ENCODE data around the gene PLEKHG1. TPM values are rescaled to one million over a fixed set of nuclear protein-coding genes. Genes with fewer than 3 reads are reported as not detected.

Gene PLEKHG1
- total RNA-seq, 2 experiments from 2014 or later: 4.4 to 4.5 TPM

DNA sequence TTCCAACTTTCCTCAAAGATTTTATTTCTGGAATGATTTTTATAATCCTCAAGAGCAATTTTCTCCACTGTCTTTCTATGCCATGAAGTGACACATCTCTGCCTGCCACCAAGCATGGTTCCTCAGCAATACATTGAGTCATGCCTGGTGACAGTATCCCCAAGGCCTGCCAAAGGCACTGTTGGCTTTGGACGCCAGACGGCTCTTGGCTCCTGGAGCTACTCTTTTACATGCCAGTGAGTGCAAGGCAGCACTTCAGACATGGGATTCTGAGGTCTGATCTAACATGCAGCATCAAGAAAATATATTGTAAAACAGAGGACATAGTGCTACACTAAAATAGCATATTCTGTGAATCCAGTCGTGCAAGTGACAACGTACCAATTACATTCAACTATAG, 20.1 kb upstream of the PLEKHG1 start:
- DNase-seq: no peak
- Mint-ChIP-seq H3K27me3 (peaks cover 24% of the 10 kb centered on the region), H3K4me3 (no peak overlapping the region), H3K27ac (no peak overlapping the region), H3K9me3 (no peaks in the 10 kb centered on the region), H3K4me1 (no peaks in the 10 kb centered on the region), H3K36me3 (no peaks in the 10 kb centered on the region)

DNA sequence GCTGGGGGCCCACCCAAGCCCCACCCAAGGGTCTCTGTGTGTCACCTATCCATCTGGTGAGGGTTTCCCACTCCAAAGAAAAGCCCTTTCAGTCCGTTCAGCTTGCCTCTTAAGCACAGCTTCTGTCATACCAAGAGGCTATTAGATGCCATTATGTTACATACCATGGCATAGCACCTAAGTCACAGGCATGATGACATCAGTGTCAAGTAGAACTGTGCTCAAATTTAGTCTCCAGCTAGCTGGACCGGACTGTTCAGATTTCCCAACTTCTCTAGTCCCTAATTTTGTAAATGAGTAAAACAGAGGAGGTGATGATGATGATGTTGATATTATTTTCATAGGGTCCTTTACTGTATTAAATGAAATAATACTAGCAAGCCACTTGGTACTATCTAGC, 19.2 kb upstream of the PLEKHG1 start:
- H3K9me3 Mint-ChIP-seq: no peaks in the 10 kb centered on the region
- H3K4me1 Mint-ChIP-seq: no peaks in the 10 kb centered on the region
- H3K4me3 Mint-ChIP-seq: no peak overlapping the region
- H3K27ac Mint-ChIP-seq: no peak overlapping the region
- no peak for DNase-seq
- H3K27me3 Mint-ChIP-seq: peaks cover 25% of the 10 kb centered on the region
- H3K36me3 Mint-ChIP-seq: no peaks in the 10 kb centered on the region

DNA sequence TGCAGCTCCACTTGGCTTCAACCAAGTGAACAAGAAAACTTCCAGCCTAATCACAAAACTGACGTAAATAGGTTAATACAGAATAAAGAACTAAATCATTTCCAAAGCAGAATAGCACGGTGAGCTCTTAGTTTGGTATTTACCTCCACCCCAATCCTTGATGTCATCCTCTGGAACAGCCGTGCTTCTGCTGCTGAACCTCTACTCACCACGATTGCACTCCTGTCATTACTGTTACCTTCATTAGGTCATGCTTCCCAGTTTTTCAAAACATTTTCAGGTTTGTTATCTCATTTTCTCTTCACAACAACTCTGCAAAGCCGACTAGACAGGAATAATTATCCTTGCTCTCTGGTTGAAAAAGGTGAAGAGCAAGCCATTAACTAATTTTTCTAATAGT, 15.6 kb upstream of the PLEKHG1 start:
- H3K9me3 Mint-ChIP-seq: no peaks in the 10 kb centered on the region
- H3K4me3 Mint-ChIP-seq: no peak overlapping the region
- DNase-seq: no peak
- peaks cover 2% of the 10 kb centered on the region for H3K27me3 Mint-ChIP-seq
- H3K27ac Mint-ChIP-seq: no peak overlapping the region
- no peaks in the 10 kb centered on the region for H3K36me3 Mint-ChIP-seq
- H3K4me1 Mint-ChIP-seq: no peaks in the 10 kb centered on the region

DNA sequence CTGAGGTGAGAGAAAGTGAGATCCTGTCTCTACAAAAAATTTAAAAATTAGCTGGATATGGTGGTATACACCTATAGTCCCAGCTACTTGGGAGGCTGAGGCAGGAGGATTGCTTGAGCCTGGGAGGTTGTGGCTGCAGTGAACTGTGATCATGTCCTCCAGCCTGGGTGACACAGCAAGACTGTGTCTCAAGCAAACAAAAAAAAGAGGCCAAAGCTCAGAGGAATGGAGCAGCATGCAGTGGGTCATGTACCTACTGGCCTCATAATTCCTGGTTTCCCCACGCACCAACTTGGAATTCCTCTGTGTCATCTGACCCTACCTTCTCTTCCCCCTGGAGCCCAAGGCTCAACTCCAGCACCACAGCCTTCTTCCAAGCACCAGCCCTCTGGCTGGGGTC, 15.1 kb upstream of the PLEKHG1 start:
- no peak for DNase-seq
- Mint-ChIP-seq H3K4me1 (no peaks in the 10 kb centered on the region), H3K27me3 (peaks cover 2% of the 10 kb centered on the region), H3K36me3 (no peaks in the 10 kb centered on the region), H3K27ac (no peak overlapping the region), H3K9me3 (no peaks in the 10 kb centered on the region), H3K4me3 (no peak overlapping the region)

DNA sequence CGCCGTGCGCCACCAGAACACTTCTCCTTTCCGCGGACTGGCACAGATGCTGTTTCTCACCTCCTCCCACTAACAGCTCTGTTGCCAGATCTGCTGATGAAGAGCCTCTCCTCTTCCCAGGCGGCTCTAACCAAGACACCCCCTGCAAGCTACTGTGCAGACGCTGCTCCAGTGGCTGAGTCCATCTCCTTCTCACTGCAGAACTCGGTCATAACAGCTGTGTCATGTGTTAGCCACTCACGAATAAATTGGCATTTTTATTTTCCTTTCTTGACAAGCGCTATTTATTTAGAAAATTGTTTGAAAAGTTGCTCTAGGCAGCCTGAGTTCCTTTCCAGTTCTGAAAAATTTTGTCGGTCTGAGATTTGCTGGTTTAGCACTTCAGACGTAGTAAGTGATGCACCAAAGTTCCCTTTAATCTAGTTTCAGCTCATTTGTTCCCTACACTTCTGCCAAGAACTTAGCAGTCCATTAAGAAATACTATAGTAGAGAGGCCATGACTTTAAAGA, 12.8 kb upstream of the PLEKHG1 start:
- Mint-ChIP-seq H3K4me3 (no peak overlapping the region), H3K9me3 (no peaks in the 10 kb centered on the region), H3K4me1 (no peaks in the 10 kb centered on the region), H3K36me3 (no peaks in the 10 kb centered on the region), H3K27me3 (peaks cover 6% of the 10 kb centered on the region), H3K27ac (no peak overlapping the region)
- DNase-seq: no peak

DNA sequence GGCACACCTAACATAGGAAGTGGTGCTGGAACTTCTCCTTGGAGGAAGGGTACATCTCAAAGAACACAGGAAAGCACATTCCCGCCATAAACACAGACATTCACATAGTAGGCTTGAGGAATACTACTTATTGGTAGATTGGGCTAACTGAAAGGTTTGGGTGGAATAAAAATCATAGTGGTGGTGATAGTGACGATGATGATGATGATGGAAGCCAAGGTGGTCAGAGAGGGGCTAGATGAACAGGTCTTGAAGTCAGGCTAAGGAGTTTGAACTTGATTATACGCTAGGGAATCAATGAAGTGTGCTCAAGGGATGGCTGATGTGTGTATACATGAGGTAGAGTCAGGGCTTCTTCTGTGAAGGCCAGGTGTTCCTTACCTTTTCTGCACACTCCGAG, 12.0 kb upstream of the PLEKHG1 start:
- no peak for DNase-seq
- Mint-ChIP-seq H3K27me3 (peaks cover 6% of the 10 kb centered on the region), H3K4me1 (no peaks in the 10 kb centered on the region), H3K27ac (no peak overlapping the region), H3K4me3 (no peak overlapping the region), H3K9me3 (no peaks in the 10 kb centered on the region), H3K36me3 (no peaks in the 10 kb centered on the region)

DNA sequence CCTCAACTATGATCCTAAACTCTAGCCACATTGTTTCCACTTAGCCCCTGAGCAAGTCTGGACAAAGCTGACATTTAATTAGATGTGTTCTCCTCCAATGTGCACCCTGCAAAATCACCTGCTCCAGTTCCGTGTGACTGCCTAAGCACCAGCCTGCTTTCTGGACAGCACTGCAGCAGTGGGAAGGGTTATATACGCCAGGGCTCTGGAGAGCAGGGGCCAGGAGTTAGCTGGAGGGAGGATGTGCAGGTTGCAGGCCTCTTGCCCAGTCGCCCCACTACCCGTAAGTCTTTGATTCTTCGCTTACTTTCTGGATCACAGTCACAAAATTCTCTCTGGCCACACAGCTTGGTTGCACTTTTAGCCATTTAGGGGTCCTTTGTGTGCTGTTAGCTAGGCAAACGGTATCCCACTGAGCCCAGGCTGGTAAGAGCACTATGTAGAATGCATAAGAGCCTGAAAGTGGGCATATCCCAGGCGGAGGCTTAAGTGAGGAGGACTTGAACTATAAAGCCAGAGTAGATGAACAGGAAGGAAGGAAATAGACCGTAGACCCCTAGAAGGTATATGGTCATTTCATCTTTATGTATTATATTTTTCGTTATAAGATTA, 10.7 kb upstream of the PLEKHG1 start:
- DNase-seq: no peak
- H3K4me1 Mint-ChIP-seq: no peaks in the 10 kb centered on the region
- H3K9me3 Mint-ChIP-seq: no peaks in the 10 kb centered on the region
- no peaks in the 10 kb centered on the region for H3K36me3 Mint-ChIP-seq
- H3K4me3 Mint-ChIP-seq: no peak overlapping the region
- H3K27me3 Mint-ChIP-seq: peaks cover 6% of the 10 kb centered on the region
- H3K27ac Mint-ChIP-seq: no peak overlapping the region

DNA sequence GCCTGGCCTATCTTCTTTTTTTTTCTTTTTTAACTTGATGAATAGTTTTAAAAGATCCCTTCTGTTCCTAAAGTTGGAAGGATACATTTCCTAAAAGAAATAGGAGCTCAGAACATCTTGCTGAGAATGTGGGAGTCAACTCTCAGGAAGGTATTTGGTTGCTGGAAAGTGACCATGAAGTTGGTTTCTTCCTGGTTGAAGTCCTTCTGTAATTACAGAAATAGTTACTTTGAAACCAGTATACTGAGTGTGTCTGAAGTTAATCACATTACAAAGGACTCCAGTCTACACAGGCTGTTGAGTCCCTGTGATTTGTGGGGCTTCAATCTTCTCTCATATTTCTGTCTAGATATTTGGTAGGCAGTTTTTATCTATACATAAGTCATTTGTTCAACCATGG, 9.8 kb upstream of the PLEKHG1 start:
- H3K9me3 Mint-ChIP-seq: no peaks in the 10 kb centered on the region
- no peak for DNase-seq
- no peaks in the 10 kb centered on the region for H3K36me3 Mint-ChIP-seq
- H3K27me3 Mint-ChIP-seq: peaks cover 5% of the 10 kb centered on the region
- H3K4me3 Mint-ChIP-seq: no peak overlapping the region
- no peaks in the 10 kb centered on the region for H3K4me1 Mint-ChIP-seq
- H3K27ac Mint-ChIP-seq: no peak overlapping the region

DNA sequence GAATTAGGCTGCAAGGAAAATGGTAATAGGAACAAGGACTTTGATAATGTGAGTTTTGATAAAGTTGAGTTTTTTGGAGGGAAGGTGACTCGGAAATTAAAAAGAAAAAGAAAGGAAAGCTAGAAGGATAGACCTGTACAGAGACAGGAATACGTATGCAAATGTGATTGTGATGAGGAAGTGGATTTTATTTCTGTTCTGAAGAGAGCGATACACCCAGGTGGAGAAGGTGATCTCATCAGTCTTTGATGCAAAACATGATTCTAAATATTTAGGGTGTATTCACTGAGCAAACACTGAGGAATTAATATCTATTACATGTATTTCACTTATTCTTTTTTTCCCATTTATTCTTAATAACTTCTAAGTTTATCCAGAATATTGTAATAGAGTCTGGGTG, 9.2 kb upstream of the PLEKHG1 start:
- DNase-seq: no peak
- H3K36me3 Mint-ChIP-seq: no peaks in the 10 kb centered on the region
- no peaks in the 10 kb centered on the region for H3K9me3 Mint-ChIP-seq
- H3K4me3 Mint-ChIP-seq: no peak overlapping the region
- H3K4me1 Mint-ChIP-seq: no peaks in the 10 kb centered on the region
- no peak overlapping the region for H3K27ac Mint-ChIP-seq
- peaks cover 4% of the 10 kb centered on the region for H3K27me3 Mint-ChIP-seq

DNA sequence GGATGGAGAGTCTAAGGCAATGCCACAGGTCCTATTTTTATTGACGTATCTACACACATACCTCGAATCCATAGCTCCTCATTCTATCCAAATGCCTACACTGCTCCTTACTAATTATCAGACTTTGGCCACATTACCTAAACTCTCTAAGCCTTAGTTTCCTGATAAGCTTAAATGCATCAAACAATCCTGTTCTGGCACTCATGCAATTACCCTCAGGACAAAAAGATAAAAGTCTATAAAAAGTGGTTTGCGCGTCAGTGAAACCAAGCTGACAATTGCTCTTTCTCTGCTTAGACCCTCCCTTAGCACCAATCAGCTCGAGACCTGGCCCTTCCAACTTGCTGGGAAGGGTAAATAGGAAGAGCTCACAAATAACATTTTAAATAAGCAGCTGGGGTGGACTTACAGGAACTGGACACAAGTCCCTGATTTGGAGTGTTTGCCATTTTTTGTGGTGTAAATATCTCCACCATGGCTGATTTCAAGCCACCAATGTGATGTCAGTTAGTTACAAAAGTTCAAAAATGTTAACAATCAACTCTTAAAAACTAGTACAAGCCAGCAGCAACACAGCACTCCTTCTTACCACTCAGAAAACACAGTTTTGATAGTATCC, 7.2 kb upstream of the PLEKHG1 start:
- Mint-ChIP-seq H3K27me3 (peaks cover 9% of the 10 kb centered on the region), H3K4me3 (no peak overlapping the region), H3K36me3 (no peaks in the 10 kb centered on the region), H3K4me1 (no peaks in the 10 kb centered on the region), H3K27ac (no peak overlapping the region), H3K9me3 (no peaks in the 10 kb centered on the region)
- DNase-seq: no peak

DNA sequence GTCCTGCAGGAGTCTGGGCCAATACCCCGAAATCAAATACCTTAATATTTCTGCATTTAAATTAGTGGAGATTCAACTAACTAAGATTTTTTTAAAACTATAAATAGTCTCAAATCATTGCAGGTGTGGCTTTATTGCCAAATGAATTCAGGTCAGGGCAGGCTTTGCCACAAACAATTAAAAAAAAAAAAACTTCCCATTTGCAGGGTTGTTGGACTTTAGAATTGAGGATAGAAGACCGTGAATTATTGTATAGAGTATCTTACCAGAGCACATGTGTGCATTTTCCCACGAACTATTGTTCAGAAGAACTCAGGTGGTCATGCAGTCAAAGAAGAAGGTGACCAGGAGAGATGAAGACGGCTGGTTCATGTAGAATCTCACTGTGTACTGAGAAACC, 6.6 kb upstream of the PLEKHG1 start:
- Mint-ChIP-seq H3K27ac (no peak overlapping the region), H3K4me1 (no peaks in the 10 kb centered on the region), H3K27me3 (peaks cover 15% of the 10 kb centered on the region), H3K4me3 (no peak overlapping the region), H3K36me3 (no peaks in the 10 kb centered on the region), H3K9me3 (no peaks in the 10 kb centered on the region)
- DNase-seq: no peak

DNA sequence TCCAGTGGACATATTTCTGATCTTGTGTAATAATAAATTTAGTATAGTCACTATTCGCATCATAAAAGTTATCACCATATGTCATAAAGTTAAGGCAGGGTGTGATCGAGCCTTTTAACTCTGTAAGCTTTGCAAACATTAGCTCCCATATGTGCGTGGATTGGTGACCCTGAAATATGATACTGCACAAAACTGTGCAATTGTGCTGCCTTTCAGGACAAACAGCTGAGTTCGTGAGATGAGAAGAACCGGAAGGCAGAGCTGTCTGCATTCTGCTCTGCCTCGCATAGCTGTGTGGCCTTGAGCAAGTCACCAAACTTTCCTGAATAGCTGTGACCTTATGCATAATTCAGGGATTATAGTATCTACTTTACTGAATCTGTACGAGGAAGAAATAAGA, 3.2 kb upstream of the PLEKHG1 start:
- no peaks in the 10 kb centered on the region for H3K36me3 Mint-ChIP-seq
- peaks cover 36% of the 10 kb centered on the region for H3K27me3 Mint-ChIP-seq
- H3K9me3 Mint-ChIP-seq: no peaks in the 10 kb centered on the region
- no peak for DNase-seq
- no peak overlapping the region for H3K27ac Mint-ChIP-seq
- peaks cover 17% of the 10 kb centered on the region for H3K4me1 Mint-ChIP-seq
- no peak overlapping the region for H3K4me3 Mint-ChIP-seq

DNA sequence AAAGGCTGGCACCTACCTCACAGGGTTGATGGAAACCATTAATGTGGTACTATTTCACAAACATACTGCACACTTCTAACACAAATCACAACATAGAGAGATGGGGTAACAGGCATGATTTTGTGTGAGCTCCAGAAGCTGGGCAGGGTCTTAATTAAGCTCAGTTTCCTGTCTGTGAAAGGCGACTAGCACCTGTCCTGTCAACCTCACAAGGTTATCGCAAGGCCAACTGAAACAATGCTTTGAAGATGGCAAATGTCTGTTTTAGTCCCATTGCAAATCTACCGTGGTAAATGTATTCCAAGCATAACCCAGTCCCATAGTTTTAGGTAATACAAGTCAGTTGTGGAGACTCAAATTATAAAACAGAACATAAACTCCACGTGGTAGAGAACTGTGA, 1.3 kb upstream of the PLEKHG1 start:
- Mint-ChIP-seq H3K36me3 (no peaks in the 10 kb centered on the region), H3K4me1 (peaks cover 19% of the 10 kb centered on the region), H3K27me3 (peaks cover 52% of the 10 kb centered on the region), H3K9me3 (no peaks in the 10 kb centered on the region), H3K4me3 (no peak overlapping the region), H3K27ac (no peak overlapping the region)
- no peak for DNase-seq

DNA sequence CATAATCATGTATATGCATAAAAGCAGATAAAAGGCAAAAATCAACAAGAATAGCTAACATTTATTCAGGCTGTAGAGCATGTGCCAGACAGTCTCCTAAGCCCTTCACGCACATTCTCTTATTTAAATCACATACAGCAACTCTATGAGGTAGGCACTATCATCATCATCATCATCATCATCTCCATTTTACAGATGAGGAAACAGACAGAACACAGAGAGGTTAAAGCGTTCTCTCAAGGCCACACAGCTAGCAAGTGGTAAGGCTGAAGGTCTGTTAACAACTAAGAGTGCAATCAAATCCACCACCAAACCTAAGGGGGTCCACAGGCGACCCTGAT, 857 bp upstream of the PLEKHG1 start:
- Mint-ChIP-seq H3K9me3 (no peaks in the 10 kb centered on the region), H3K27me3 (peaks cover 52% of the 10 kb centered on the region), H3K4me3 (peak overlapping the region; percentile 80), H3K36me3 (no peaks in the 10 kb centered on the region), H3K27ac (peak overlapping the region; percentile 87), H3K4me1 (peaks cover 19% of the 10 kb centered on the region)
- no peak for DNase-seq

DNA sequence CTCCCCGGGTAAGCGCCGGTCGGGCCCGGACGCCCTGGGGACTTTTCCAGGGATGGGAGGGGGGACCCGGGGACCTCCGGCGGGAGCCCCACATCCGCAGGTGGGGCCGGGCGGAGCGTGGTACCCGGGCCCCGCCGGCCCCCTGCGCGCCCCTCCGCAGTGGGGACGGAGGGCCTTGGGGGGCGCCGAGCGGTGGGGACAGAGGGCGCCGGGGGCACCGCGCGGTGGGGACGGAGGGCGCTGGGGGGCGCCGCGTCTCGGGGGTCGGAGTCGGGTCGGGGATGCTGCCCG, 270 bp downstream of the PLEKHG1 start:
- Mint-ChIP-seq H3K27me3 (peaks cover 60% of the 10 kb centered on the region), H3K4me1 (peaks cover 19% of the 10 kb centered on the region), H3K9me3 (no peaks in the 10 kb centered on the region), H3K27ac (no peak overlapping the region), H3K36me3 (no peaks in the 10 kb centered on the region), H3K4me3 (no peak overlapping the region)
- DNase-seq: no peak

DNA sequence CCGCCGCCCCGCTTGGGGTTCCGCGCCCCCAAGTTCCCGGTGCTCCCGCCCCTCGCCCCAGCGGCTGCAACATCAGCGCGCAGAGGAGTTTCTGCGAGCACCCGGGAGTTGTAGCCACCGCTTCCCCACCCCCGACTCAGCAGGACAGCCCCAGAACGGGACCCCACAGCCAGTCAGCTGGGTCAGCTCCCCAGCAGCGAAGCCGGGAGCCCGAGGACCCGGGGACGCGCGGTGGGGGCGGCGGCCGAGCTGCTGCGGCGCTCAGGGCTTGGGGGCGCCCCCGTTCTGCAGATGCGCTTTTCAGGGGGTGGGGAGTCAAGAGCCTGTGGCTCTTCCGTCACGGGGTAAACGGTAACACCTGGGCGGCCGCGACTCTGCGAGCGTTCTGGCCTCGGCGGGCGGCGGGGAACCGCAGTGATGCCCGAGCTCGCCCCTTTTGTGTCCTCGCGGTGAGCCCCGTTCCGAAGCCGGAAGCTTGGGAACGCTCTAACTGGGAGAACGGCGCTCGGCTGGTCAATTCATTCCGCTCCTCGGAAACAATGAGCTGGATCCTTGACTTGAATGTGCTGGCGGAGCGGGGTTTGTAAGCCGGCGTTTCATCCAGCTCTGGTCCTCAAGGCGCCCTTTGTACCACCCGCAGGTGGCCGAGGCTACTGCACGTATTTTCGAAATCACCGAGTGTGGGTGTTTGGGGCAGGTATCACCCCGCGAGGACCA, 774 bp downstream of the PLEKHG1 start:
- no peaks in the 10 kb centered on the region for H3K9me3 Mint-ChIP-seq
- peaks cover 19% of the 10 kb centered on the region for H3K4me1 Mint-ChIP-seq
- no peaks in the 10 kb centered on the region for H3K36me3 Mint-ChIP-seq
- DNase-seq: peak; percentile 72
- H3K27ac Mint-ChIP-seq: peak overlapping the region; percentile 84
- peak overlapping the region; percentile 83 for H3K4me3 Mint-ChIP-seq
- H3K27me3 Mint-ChIP-seq: peaks cover 63% of the 10 kb centered on the region
